SK-N-SH treated with all-trans-retinoic acid at 6 μM for 48 hours (cell line): ENCODE measurements around the gene FGF22.

Experiments used
- ATAC-seq: fragments of 200-7000 bp; cut with Tn5 transposase; 3 replicates; pipeline ENCODE4 v1.9.1; 2020; ENCODE audit warnings: mild to moderate bottlenecking, moderate library complexity
- ARNTL ChIP-seq: fragments of 450-650 bp; formaldehyde crosslinking; IDR thresholded peaks from 2 replicates; pipeline ENCODE4 v1.5.0; 2020; ENCODE audit warnings: low read depth, mild to moderate bottlenecking, moderate library complexity, borderline replicate concordance
- CSDC2 ChIP-seq: fragments of 250-450 bp; sonication (Bioruptor Pico); IDR thresholded peaks from 2 replicates; pipeline ENCODE4 v1.5.0; 2020; ENCODE audit warnings: mild to moderate bottlenecking, moderate library complexity
- CSRNP3 ChIP-seq: fragments of 250-450 bp; sonication (Bioruptor Pico); IDR thresholded peaks from 2 replicates; pipeline ENCODE4 v1.5.1; 2021; ENCODE audit warnings: mild to moderate bottlenecking, moderate library complexity
- ESRRG ChIP-seq: fragments of 250-450 bp; sonication (Bioruptor Pico); IDR thresholded peaks from 2 replicates; pipeline ENCODE4 v1.6.1; 2021; ENCODE audit warnings: mild to moderate bottlenecking
- GLIS3 ChIP-seq: fragments of 250-450 bp; sonication (Bioruptor Pico); IDR thresholded peaks from 2 replicates; pipeline ENCODE4 v1.5.0; 2020; ENCODE audit warnings: mild to moderate bottlenecking, moderate library complexity
- ISL1 ChIP-seq: fragments of 250-450 bp; sonication (Bioruptor Pico); IDR thresholded peaks from 2 replicates; pipeline ENCODE4 v2.1.2; 2022; ENCODE audit warnings: mild to moderate bottlenecking, moderate library complexity
- OSR1 ChIP-seq: fragments of 250-450 bp; sonication (Bioruptor Pico); IDR thresholded peaks from 2 replicates; pipeline ENCODE4 v1.8.0; 2022; ENCODE audit warnings: moderate library complexity, mild to moderate bottlenecking, inconsistent platforms
- PATZ1 ChIP-seq: fragments of 250-450 bp; sonication (Bioruptor Pico); IDR thresholded peaks from 2 replicates; pipeline ENCODE4 v1.8.0; 2020; ENCODE audit warnings: mild to moderate bottlenecking, moderate library complexity, borderline replicate concordance
- POU6F1 ChIP-seq: fragments of 250-450 bp; sonication (Bioruptor Pico); IDR thresholded peaks from 2 replicates; pipeline ENCODE4 v1.8.0; 2021; ENCODE audit warnings: low read depth, mild to moderate bottlenecking, moderate library complexity, borderline replicate concordance
- PPARA ChIP-seq: fragments of 250-450 bp; sonication (Bioruptor Pico); IDR thresholded peaks from 2 replicates; pipeline ENCODE4 v1.5.0; 2020; ENCODE audit warnings: mild to moderate bottlenecking, borderline replicate concordance
- RARB ChIP-seq: fragments of 250-450 bp; sonication (Bioruptor Pico); IDR thresholded peaks from 2 replicates; pipeline ENCODE4 v1.8.0; 2021; ENCODE audit warnings: mild to moderate bottlenecking, moderate library complexity
- SNAI2 ChIP-seq: fragments of 250-450 bp; sonication (Bioruptor Pico); IDR thresholded peaks from 2 replicates; pipeline ENCODE4 v1.5.0; 2020; ENCODE audit warnings: mild to moderate bottlenecking, moderate library complexity
- TOX ChIP-seq: fragments of 250-450 bp; sonication (Bioruptor Pico); IDR thresholded peaks from 2 replicates; pipeline ENCODE4 v1.8.0; 2021; ENCODE audit warnings: mild to moderate bottlenecking, moderate library complexity, borderline replicate concordance
- TSHZ2 ChIP-seq: fragments of 250-450 bp; sonication (Bioruptor Pico); IDR thresholded peaks from 2 replicates; pipeline ENCODE4 v1.5.0; 2020; ENCODE audit warnings: mild to moderate bottlenecking, moderate library complexity
- ZC3H10 ChIP-seq: fragments of 250-450 bp; sonication (Bioruptor Pico); IDR thresholded peaks from 2 replicates; pipeline ENCODE4 v1.5.1; 2021; ENCODE audit warnings: mild to moderate bottlenecking, moderate library complexity
- ZFP3 ChIP-seq: fragments of 250-450 bp; sonication (Bioruptor Pico); IDR thresholded peaks from 2 replicates; pipeline ENCODE4 v1.5.0; 2020; ENCODE audit warnings: mild to moderate bottlenecking, moderate library complexity
- ZFP30 ChIP-seq: fragments of 450-650 bp; formaldehyde crosslinking; IDR thresholded peaks from 2 replicates; pipeline ENCODE4 v1.5.0; 2022; ENCODE audit warnings: mild to moderate bottlenecking, moderate library complexity
- ZNF565 ChIP-seq: fragments of 450-650 bp; formaldehyde crosslinking; conservative IDR thresholded peaks from 2 replicates; pipeline ENCODE4 v1.5.0; 2020; ENCODE audit warnings: low read depth, mild to moderate bottlenecking, moderate library complexity
- ZNF70 ChIP-seq: fragments of 450-650 bp; formaldehyde crosslinking; IDR thresholded peaks from 2 replicates; pipeline ENCODE4 v1.5.0; 2020; ENCODE audit warnings: mild to moderate bottlenecking, moderate library complexity
- ZNF8 ChIP-seq: fragments of 450-650 bp; formaldehyde crosslinking; IDR thresholded peaks from 2 replicates; pipeline ENCODE4 v1.5.0; 2020; ENCODE audit warnings: mild to moderate bottlenecking, moderate library complexity
- TF ChIP-seq, protein P1 (sequence below): fragments of 250-450 bp; sonication (Bioruptor Pico); IDR thresholded peaks from 2 replicates; pipeline ENCODE4 v1.5.1; 2020; ENCODE audit warnings: low read depth, mild to moderate bottlenecking, moderate library complexity

Gene FGF22

GRCh38 chr19:617551-618246 is 22.0 kb upstream of the FGF22 start (continued):
- TF ChIP-seq PATZ1 (CRISPR knock-in tag) = no peak
- TF ChIP-seq ZNF70 (CRISPR knock-in tag) = no peak
- no peak for TF ChIP-seq ZFP30 (CRISPR knock-in tag)

GRCh38 chr19:618247-618619 is 21.4 kb upstream of the FGF22 start:
- no peak for ATAC-seq
- TF ChIP-seq TOX (CRISPR knock-in tag) = no peak

GRCh38 chr19:618674-619285 is 20.9 kb upstream of the FGF22 start:
- ATAC-seq = no peak

GRCh38 chr19:619286-620002 is 20.2 kb upstream of the FGF22 start:
- no peak for ATAC-seq
- TF ChIP-seq RARB (CRISPR knock-in tag) = no peak
- TF ChIP-seq OSR1 = no peak
- no peak for TF ChIP-seq ZFP3 (CRISPR knock-in tag)
- no peak for TF ChIP-seq ZNF565 (CRISPR knock-in tag)
- no peak for TF ChIP-seq ARNTL (CRISPR knock-in tag)
- no peak for TF ChIP-seq CSRNP3
- no peak for TF ChIP-seq GLIS3 (CRISPR knock-in tag)
- no peak for TF ChIP-seq ISL1
- no peak for TF ChIP-seq SNAI2 (CRISPR knock-in tag)
- no peak for TF ChIP-seq ZNF8 (CRISPR knock-in tag)
- TF ChIP-seq TOX (CRISPR knock-in tag) = no peak
- TF ChIP-seq, protein P1, sequence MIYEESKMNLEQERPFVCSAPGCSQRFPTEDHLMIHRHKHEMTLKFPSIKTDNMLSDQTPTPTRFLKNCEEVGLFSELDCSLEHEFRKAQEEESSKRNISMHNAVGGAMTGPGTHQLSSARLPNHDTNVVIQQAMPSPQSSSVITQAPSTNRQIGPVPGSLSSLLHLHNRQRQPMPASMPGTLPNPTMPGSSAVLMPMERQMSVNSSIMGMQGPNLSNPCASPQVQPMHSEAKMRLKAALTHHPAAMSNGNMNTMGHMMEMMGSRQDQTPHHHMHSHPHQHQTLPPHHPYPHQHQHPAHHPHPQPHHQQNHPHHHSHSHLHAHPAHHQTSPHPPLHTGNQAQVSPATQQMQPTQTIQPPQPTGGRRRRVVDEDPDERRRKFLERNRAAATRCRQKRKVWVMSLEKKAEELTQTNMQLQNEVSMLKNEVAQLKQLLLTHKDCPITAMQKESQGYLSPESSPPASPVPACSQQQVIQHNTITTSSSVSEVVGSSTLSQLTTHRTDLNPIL (CRISPR knock-in tag) = no peak
- TF ChIP-seq CSDC2 (CRISPR knock-in tag) = no peak
- TF ChIP-seq ZC3H10 (CRISPR knock-in tag) = no peak
- no peak for TF ChIP-seq TSHZ2 (CRISPR knock-in tag)
- no peak for TF ChIP-seq ZNF70 (CRISPR knock-in tag)
- TF ChIP-seq PPARA (CRISPR knock-in tag) = no peak

More at GRCh38 chr19:618674-619285, 20.9 kb upstream of the FGF22 start:
- TF ChIP-seq CSRNP3 = no peak
- no peak for TF ChIP-seq ESRRG
- no peak for TF ChIP-seq ARNTL (CRISPR knock-in tag)
- no peak for TF ChIP-seq POU6F1 (CRISPR knock-in tag)
